ENCODE results near the gene GRIK3.
A peak's percentile ranks its signal among the peaks of the same experiment; 100 is the strongest.

The GRIK3 gene

DNA sequence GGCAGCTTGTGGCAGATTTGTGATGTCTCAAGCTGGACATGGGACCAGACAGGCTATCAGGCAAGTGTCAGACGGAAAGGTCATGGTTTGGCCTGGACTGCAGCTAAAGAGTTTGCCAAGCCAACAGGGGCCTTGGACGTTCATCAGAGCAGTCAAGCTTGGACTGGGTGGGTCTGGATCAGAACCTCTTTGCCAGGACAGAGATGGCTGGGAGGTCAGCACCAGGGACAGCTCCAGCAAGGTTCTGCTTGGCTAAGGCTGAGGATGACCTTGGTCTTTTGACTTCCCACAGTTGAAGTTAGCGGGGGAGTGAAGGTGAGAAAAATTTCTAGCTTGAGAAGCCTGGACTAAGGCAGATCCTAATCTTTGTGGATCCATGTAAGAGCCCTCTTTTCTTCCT, 68.1 kb downstream of the GRIK3 start:
- H3K4me3 ChIP-seq (replicated peaks; ENCODE audit: low read depth, low read length), result no peak overlapping the region
- TF ChIP-seq, protein P1, sequence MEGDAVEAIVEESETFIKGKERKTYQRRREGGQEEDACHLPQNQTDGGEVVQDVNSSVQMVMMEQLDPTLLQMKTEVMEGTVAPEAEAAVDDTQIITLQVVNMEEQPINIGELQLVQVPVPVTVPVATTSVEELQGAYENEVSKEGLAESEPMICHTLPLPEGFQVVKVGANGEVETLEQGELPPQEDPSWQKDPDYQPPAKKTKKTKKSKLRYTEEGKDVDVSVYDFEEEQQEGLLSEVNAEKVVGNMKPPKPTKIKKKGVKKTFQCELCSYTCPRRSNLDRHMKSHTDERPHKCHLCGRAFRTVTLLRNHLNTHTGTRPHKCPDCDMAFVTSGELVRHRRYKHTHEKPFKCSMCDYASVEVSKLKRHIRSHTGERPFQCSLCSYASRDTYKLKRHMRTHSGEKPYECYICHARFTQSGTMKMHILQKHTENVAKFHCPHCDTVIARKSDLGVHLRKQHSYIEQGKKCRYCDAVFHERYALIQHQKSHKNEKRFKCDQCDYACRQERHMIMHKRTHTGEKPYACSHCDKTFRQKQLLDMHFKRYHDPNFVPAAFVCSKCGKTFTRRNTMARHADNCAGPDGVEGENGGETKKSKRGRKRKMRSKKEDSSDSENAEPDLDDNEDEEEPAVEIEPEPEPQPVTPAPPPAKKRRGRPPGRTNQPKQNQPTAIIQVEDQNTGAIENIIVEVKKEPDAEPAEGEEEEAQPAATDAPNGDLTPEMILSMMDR (IDR thresholded peaks at IDR 0.05; ENCODE audit: low read depth, low read length, missing control alignments), result no peak
- DNase-seq (ENCODE audit: extremely low read depth, low read depth), result peak; percentile 1

DNA sequence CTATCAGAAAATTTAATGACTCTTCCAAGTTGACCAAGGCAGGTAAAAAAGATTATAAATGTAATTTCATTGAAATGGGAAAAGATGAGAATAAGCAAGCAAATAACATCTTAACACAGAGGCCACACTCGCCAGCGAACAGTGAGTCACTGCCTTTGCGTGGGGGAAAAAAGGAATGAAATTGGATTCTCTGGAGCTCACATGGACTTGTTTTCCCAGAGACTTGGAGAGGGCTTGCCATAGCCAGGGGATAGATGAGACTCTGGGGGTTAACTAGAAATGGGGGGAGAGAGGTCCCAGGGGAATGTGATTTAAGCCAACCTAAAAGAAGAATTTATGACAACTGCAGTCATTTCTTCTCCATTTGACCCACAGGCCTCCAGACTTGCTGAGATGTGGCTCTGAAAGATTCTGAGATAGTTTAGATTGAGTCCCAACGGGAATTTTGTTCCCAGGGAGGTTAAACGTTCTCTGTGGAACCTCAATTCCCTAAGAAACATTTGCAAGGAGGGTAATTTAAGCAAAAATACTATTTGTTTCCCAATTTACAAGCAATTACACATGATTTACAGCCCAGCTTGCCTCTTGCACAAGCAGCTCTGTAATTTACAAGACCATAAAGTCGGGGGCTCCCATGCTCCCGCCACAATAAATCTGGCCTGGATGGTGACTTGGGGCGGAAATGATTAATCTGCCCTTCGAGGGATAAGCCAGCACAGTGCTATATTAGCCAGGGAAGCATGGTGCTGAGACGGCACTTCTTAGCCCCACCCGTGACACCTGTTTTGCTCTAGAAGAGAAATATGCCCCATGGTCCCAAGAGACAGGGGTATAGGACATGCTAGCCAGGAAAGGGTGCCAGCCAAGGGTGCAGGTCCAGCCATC, 68.8 kb downstream of the GRIK3 start:
- DNase-seq (ENCODE audit: extremely low read depth, low read depth), result no peak
- H3K4me3 ChIP-seq (replicated peaks; ENCODE audit: low read depth, low read length), result no peak overlapping the region
- TF ChIP-seq, protein P1 (IDR thresholded peaks at IDR 0.05; ENCODE audit: low read depth, low read length, missing control alignments), result no peak

DNA sequence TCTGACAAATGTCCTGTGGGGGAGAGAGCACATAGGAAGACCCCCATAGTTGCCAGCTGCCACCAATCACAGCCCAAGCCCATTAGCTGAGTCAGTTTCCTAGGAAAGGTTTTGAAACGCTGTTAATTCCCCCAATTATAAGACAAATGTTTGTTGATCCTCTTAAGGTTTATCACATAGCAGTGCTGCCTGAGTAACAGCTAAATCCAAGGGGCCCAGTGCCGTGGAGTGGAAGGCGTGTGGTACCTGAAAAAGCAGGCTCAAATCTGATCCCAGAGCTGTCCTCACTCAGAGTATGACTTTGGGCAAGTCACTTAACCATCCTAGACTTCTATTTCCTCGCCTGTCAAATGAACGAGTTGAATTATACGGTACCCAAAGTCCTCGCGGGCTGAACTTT, 69.5 kb downstream of the GRIK3 start:
- H3K4me3 ChIP-seq (replicated peaks; ENCODE audit: low read depth, low read length), result no peak overlapping the region
- no peak for DNase-seq (ENCODE audit: extremely low read depth, low read depth)
- TF ChIP-seq, protein P1 (IDR thresholded peaks at IDR 0.05; ENCODE audit: low read depth, low read length, missing control alignments), result no peak

DNA sequence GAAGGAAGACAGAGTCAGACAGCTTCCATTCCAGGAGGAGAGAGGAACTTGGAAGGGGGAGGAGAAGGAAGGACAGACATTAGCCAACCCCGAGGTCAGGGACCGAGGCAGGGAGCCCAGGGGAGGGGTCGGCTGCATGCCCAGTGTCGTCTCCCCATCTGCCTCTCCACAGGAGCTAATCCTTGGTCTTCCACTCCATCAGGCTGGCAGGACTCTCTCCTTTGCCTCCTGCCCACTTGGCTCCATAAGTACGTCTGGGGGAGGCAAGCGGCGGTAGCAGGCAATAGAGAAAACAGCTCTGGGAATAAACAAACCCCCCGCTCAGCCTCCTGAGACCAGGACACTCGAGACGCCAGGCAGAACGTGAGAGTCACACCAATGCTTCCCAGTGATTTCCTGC, 71.3 kb downstream of the GRIK3 start:
- no peak overlapping the region for H3K4me3 ChIP-seq (replicated peaks; ENCODE audit: low read depth, low read length)
- no peak for DNase-seq (ENCODE audit: extremely low read depth, low read depth)
- TF ChIP-seq, protein P1 (IDR thresholded peaks at IDR 0.05; ENCODE audit: low read depth, low read length, missing control alignments), result no peak

DNA sequence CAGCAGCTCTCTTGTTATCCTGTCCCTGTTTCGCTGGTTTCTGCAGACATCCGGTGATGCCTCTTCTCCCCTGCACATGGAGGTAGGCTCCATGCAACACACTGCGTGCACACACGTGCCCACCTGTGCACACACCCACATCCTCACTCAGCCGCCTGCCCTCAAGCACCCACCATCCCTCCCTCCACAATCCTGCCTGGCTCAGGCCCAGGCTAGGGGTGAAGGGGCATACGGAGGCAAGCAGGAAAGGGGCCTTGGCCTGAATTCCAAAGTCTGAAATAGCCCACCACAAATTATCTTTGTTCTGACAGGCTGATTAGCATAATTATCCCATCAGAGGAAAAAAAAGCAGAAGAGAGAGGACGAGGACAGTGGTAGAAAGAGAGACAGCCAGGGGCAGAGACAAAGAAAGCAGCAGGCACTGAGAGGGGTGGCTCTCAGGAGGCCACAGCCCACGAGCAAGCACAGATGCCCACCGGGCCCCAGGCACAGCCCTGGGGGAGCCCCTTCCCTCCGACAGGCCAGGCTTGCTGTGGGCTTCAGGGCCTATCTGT, 73.2 kb downstream of the GRIK3 start:
- DNase-seq (ENCODE audit: extremely low read depth, low read depth), result no peak
- TF ChIP-seq, protein P1 (IDR thresholded peaks at IDR 0.05; ENCODE audit: low read depth, low read length, missing control alignments), result no peak
- H3K4me3 ChIP-seq (replicated peaks; ENCODE audit: low read depth, low read length), result no peak overlapping the region

DNA sequence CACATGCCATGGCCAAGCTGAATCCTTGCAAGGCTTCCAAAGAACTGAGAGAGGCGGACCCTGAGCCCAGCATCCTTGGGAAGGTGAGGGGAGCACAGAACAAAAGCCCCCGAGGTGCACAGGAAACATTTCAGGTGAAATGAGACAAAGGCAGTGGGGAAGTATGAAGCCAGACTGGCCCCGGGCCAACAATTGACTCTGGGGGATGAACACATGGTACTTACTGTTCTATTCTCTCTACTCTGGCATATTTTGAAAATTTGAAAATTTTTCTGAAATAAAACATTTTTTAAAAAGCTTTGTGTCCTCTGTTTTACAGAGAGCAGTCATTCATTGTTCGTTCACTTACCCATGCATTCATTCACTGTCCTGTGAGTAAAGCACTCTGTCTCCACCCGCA, 77.7 kb downstream of the GRIK3 start:
- H3K4me3 ChIP-seq (replicated peaks; ENCODE audit: low read depth, low read length), result no peak overlapping the region
- no peak for DNase-seq (ENCODE audit: extremely low read depth, low read depth)
- TF ChIP-seq, protein P1 (IDR thresholded peaks at IDR 0.05; ENCODE audit: low read depth, low read length, missing control alignments), result no peak
